GM18519 (cell line): ENCODE results near the gene STARD9.

Experiments used
- ATAC-seq: cut with Tn5 transposase; IDR thresholded peaks from one replicate; pipeline ENCODE4 v1.9.1; 2021; ENCODE audit warnings: mild to moderate bottlenecking, moderate library complexity; ENCODE audit not compliant: unreplicated experiment, low FRiP score

Gene STARD9

GRCh38 chr15:42725331-42725903 lies 150.0 kb downstream of the STARD9 start:
- no peak for ATAC-seq

GRCh38 chr15:42726114-42726513 lies 150.7 kb downstream of the STARD9 start:
- ATAC-seq = no peak

GRCh38 chr15:42727750-42728381 lies 152.5 kb downstream of the STARD9 start:
- no peak for ATAC-seq

GRCh38 chr15:42728560-42728959 lies 153.2 kb downstream of the STARD9 start:
- ATAC-seq = no peak

GRCh38 chr15:42728972-42729371 lies 153.6 kb downstream of the STARD9 start:
- no peak for ATAC-seq

GRCh38 chr15:42729409-42729808 lies 154.0 kb downstream of the STARD9 start:
- ATAC-seq = no peak

- ATAC-seq = no peak
Measured at GRCh38 chr15:42730135-42730534, 154.7 kb downstream of the STARD9 start.

GRCh38 chr15:42730536-42730935 lies 155.1 kb downstream of the STARD9 start:
- no peak for ATAC-seq

GRCh38 chr15:42731461-42731860 lies 156.1 kb downstream of the STARD9 start:
- no peak for ATAC-seq

GRCh38 chr15:42732095-42732827 lies 156.9 kb downstream of the STARD9 start:
- ATAC-seq = no peak

- no peak for ATAC-seq
Measured at GRCh38 chr15:42733027-42733426, 157.6 kb downstream of the STARD9 start.

- ATAC-seq = no peak
Measured at GRCh38 chr15:42734076-42734672, 158.8 kb downstream of the STARD9 start.

- ATAC-seq = no peak
Measured at GRCh38 chr15:42735382-42736165, 160.2 kb downstream of the STARD9 start.

- ATAC-seq = no peak
Measured at GRCh38 chr15:42736178-42736792, 160.9 kb downstream of the STARD9 start.

GRCh38 chr15:42736793-42737528 lies 161.6 kb downstream of the STARD9 start, which contains the start of gene CDAN1:
TSS of gene CDAN1 (minus strand) at chr15:42737128. CDS start at chr15:42737102, 26 bp downstream.
- no peak for ATAC-seq

- no peak for ATAC-seq
Measured at GRCh38 chr15:42737529-42738328, 162.3 kb downstream of the STARD9 start.

GRCh38 chr15:42741710-42742109 lies 166.3 kb downstream of the STARD9 start:
- no peak for ATAC-seq

- ATAC-seq = no peak
Measured at GRCh38 chr15:42742149-42742548, 166.7 kb downstream of the STARD9 start.

- ATAC-seq = no peak
Measured at GRCh38 chr15:42744195-42744594, 168.8 kb downstream of the STARD9 start.
